ENCODE measurements around the gene ATP8B4.

ATP8B4 gene

GRCh38 chr15:49990835-49991545 is 128.0 kb downstream of the ATP8B4 start:
- no peak overlapping the region for H3K4me3 ChIP-seq (ENCODE audit: low read depth in 1 of 2, low read length in 2 of 2)
- H3K4me1 ChIP-seq (ENCODE audit: insufficient read depth, low read length) = peaks cover 60% of the 10 kb centered on the region
- H3K36me3 ChIP-seq (ENCODE audit: insufficient read depth, low read length) = no peaks in the 10 kb centered on the region
- no peak overlapping the region for H3K9ac ChIP-seq (ENCODE audit: low read length)
- H3K27ac ChIP-seq (ENCODE audit: low read depth, low read length) = peak overlapping the region; percentile 41
- no peaks in the 10 kb centered on the region for H3K9me3 ChIP-seq (ENCODE audit: low read length)
- no peaks in the 10 kb centered on the region for H3K27me3 ChIP-seq (ENCODE audit: control insufficient read depth in 1 of 2, insufficient read depth in 2 of 2, low read length in 2 of 2)

- Histone ChIP-seq H3K4me3 (ENCODE audit: low read depth in 1 of 2, low read length in 2 of 2) (no peak overlapping the region), H3K9me3 (ENCODE audit: low read length) (no peaks in the 10 kb centered on the region), H3K36me3 (ENCODE audit: insufficient read depth, low read length) (no peaks in the 10 kb centered on the region), H3K27ac (ENCODE audit: low read depth, low read length) (peak overlapping the region; percentile 6), H3K9ac (ENCODE audit: low read length) (no peak overlapping the region), H3K4me1 (ENCODE audit: insufficient read depth, low read length) (peaks cover 46% of the 10 kb centered on the region), H3K27me3 (ENCODE audit: control insufficient read depth in 1 of 2, insufficient read depth in 2 of 2, low read length in 2 of 2) (no peaks in the 10 kb centered on the region)
Measured at GRCh38 chr15:49989498-49989897, 129.5 kb downstream of the ATP8B4 start.

GRCh38 chr15:49988766-49989165 is 130.3 kb downstream of the ATP8B4 start:
- H3K9ac ChIP-seq (ENCODE audit: low read length) = no peak overlapping the region
- H3K36me3 ChIP-seq (ENCODE audit: insufficient read depth, low read length) = no peaks in the 10 kb centered on the region
- no peak overlapping the region for H3K27ac ChIP-seq (ENCODE audit: low read depth, low read length)
- H3K4me1 ChIP-seq (ENCODE audit: insufficient read depth, low read length) = peaks cover 41% of the 10 kb centered on the region
- no peak overlapping the region for H3K4me3 ChIP-seq (ENCODE audit: low read depth in 1 of 2, low read length in 2 of 2)
- H3K9me3 ChIP-seq (ENCODE audit: low read length) = no peaks in the 10 kb centered on the region
- H3K27me3 ChIP-seq (ENCODE audit: control insufficient read depth in 1 of 2, insufficient read depth in 2 of 2, low read length in 2 of 2) = no peaks in the 10 kb centered on the region

- H3K27ac ChIP-seq (ENCODE audit: low read depth, low read length) = no peak overlapping the region
- H3K4me1 ChIP-seq (ENCODE audit: insufficient read depth, low read length) = peaks cover 41% of the 10 kb centered on the region
Measured at GRCh38 chr15:49987896-49988295, 131.1 kb downstream of the ATP8B4 start.

GRCh38 chr15:49987198-49987785 is 131.7 kb downstream of the ATP8B4 start:
- no peaks in the 10 kb centered on the region for H3K36me3 ChIP-seq (ENCODE audit: insufficient read depth, low read length)
- H3K27me3 ChIP-seq (ENCODE audit: control insufficient read depth in 1 of 2, insufficient read depth in 2 of 2, low read length in 2 of 2) = no peaks in the 10 kb centered on the region
- H3K4me1 ChIP-seq (ENCODE audit: insufficient read depth, low read length) = peaks cover 41% of the 10 kb centered on the region
- no peak overlapping the region for H3K27ac ChIP-seq (ENCODE audit: low read depth, low read length)
- no peak overlapping the region for H3K4me3 ChIP-seq (ENCODE audit: low read depth in 1 of 2, low read length in 2 of 2)
- no peaks in the 10 kb centered on the region for H3K9me3 ChIP-seq (ENCODE audit: low read length)
- H3K9ac ChIP-seq (ENCODE audit: low read length) = no peak overlapping the region

More at GRCh38 chr15:49987896-49988295, 131.1 kb downstream of the ATP8B4 start:
- no peaks in the 10 kb centered on the region for H3K27me3 ChIP-seq (ENCODE audit: control insufficient read depth in 1 of 2, insufficient read depth in 2 of 2, low read length in 2 of 2)
- no peaks in the 10 kb centered on the region for H3K9me3 ChIP-seq (ENCODE audit: low read length)
- H3K36me3 ChIP-seq (ENCODE audit: insufficient read depth, low read length) = no peaks in the 10 kb centered on the region
- H3K4me3 ChIP-seq (ENCODE audit: low read depth in 1 of 2, low read length in 2 of 2) = no peak overlapping the region
- no peak overlapping the region for H3K9ac ChIP-seq (ENCODE audit: low read length)

- Histone ChIP-seq H3K36me3 (ENCODE audit: insufficient read depth, low read length) (no peaks in the 10 kb centered on the region), H3K27ac (ENCODE audit: low read depth, low read length) (no peak overlapping the region), H3K4me1 (ENCODE audit: insufficient read depth, low read length) (peaks cover 35% of the 10 kb centered on the region), H3K27me3 (ENCODE audit: control insufficient read depth in 1 of 2, insufficient read depth in 2 of 2, low read length in 2 of 2) (no peaks in the 10 kb centered on the region), H3K9me3 (ENCODE audit: low read length) (no peaks in the 10 kb centered on the region), H3K9ac (ENCODE audit: low read length) (no peak overlapping the region), H3K4me3 (ENCODE audit: low read depth in 1 of 2, low read length in 2 of 2) (no peak overlapping the region)
Measured at GRCh38 chr15:49986326-49986725, 132.7 kb downstream of the ATP8B4 start.

- Histone ChIP-seq H3K4me1 (ENCODE audit: insufficient read depth, low read length) (peaks cover 27% of the 10 kb centered on the region), H3K27me3 (ENCODE audit: control insufficient read depth in 1 of 2, insufficient read depth in 2 of 2, low read length in 2 of 2) (no peaks in the 10 kb centered on the region), H3K9ac (ENCODE audit: low read length) (no peak overlapping the region), H3K4me3 (ENCODE audit: low read depth in 1 of 2, low read length in 2 of 2) (no peak overlapping the region), H3K36me3 (ENCODE audit: insufficient read depth, low read length) (no peaks in the 10 kb centered on the region), H3K27ac (ENCODE audit: low read depth, low read length) (no peak overlapping the region), H3K9me3 (ENCODE audit: low read length) (no peaks in the 10 kb centered on the region)
Measured at GRCh38 chr15:49985463-49985862, 133.6 kb downstream of the ATP8B4 start.

- Histone ChIP-seq H3K27ac (ENCODE audit: low read depth, low read length) (no peak overlapping the region), H3K9ac (ENCODE audit: low read length) (no peak overlapping the region), H3K4me1 (ENCODE audit: insufficient read depth, low read length) (peaks cover 18% of the 10 kb centered on the region), H3K9me3 (ENCODE audit: low read length) (no peaks in the 10 kb centered on the region), H3K36me3 (ENCODE audit: insufficient read depth, low read length) (no peaks in the 10 kb centered on the region), H3K4me3 (ENCODE audit: low read depth in 1 of 2, low read length in 2 of 2) (no peak overlapping the region), H3K27me3 (ENCODE audit: control insufficient read depth in 1 of 2, insufficient read depth in 2 of 2, low read length in 2 of 2) (no peaks in the 10 kb centered on the region)
Measured at GRCh38 chr15:49984436-49984835, 134.6 kb downstream of the ATP8B4 start.

GRCh38 chr15:49982584-49982983 is 136.4 kb downstream of the ATP8B4 start:
- H3K27me3 ChIP-seq (ENCODE audit: control insufficient read depth in 1 of 2, insufficient read depth in 2 of 2, low read length in 2 of 2) = no peaks in the 10 kb centered on the region
- no peak overlapping the region for H3K9ac ChIP-seq (ENCODE audit: low read length)
- H3K4me1 ChIP-seq (ENCODE audit: insufficient read depth, low read length) = peaks cover 7% of the 10 kb centered on the region
- H3K27ac ChIP-seq (ENCODE audit: low read depth, low read length) = no peak overlapping the region
- H3K36me3 ChIP-seq (ENCODE audit: insufficient read depth, low read length) = no peaks in the 10 kb centered on the region
- no peak overlapping the region for H3K4me3 ChIP-seq (ENCODE audit: low read depth in 1 of 2, low read length in 2 of 2)
- H3K9me3 ChIP-seq (ENCODE audit: low read length) = no peaks in the 10 kb centered on the region

- no peak overlapping the region for H3K9ac ChIP-seq (ENCODE audit: low read length)
- H3K9me3 ChIP-seq (ENCODE audit: low read length) = no peaks in the 10 kb centered on the region
- H3K36me3 ChIP-seq (ENCODE audit: insufficient read depth, low read length) = no peaks in the 10 kb centered on the region
- no peak overlapping the region for H3K27ac ChIP-seq (ENCODE audit: low read depth, low read length)
- no peaks in the 10 kb centered on the region for H3K4me1 ChIP-seq (ENCODE audit: insufficient read depth, low read length)
- no peak overlapping the region for H3K4me3 ChIP-seq (ENCODE audit: low read depth in 1 of 2, low read length in 2 of 2)
- no peaks in the 10 kb centered on the region for H3K27me3 ChIP-seq (ENCODE audit: control insufficient read depth in 1 of 2, insufficient read depth in 2 of 2, low read length in 2 of 2)
Measured at GRCh38 chr15:49979705-49980382, 139.2 kb downstream of the ATP8B4 start.

GRCh38 chr15:49978121-49978520 is 140.9 kb downstream of the ATP8B4 start:
- no peaks in the 10 kb centered on the region for H3K4me1 ChIP-seq (ENCODE audit: insufficient read depth, low read length)
- H3K36me3 ChIP-seq (ENCODE audit: insufficient read depth, low read length) = no peaks in the 10 kb centered on the region
- no peak overlapping the region for H3K27ac ChIP-seq (ENCODE audit: low read depth, low read length)
- no peak overlapping the region for H3K4me3 ChIP-seq (ENCODE audit: low read depth in 1 of 2, low read length in 2 of 2)
- H3K9ac ChIP-seq (ENCODE audit: low read length) = no peak overlapping the region
- no peaks in the 10 kb centered on the region for H3K9me3 ChIP-seq (ENCODE audit: low read length)
- no peaks in the 10 kb centered on the region for H3K27me3 ChIP-seq (ENCODE audit: control insufficient read depth in 1 of 2, insufficient read depth in 2 of 2, low read length in 2 of 2)
